Gastroesophageal sphincter (tissue), 3 donors: ENCODE results near the gene TBC1D13.

Source experiments
- EP300 ChIP-seq: sonication (generic); formaldehyde crosslinking; IDR thresholded peaks from one replicate; pipeline ENCODE4 v1.6.1; 2017; ENCODE audit warnings: antibody characterized with exemption, mild to moderate bottlenecking
- POLR2AphosphoS5 ChIP-seq: sonication (generic); formaldehyde crosslinking; IDR thresholded peaks from one replicate; pipeline ENCODE4 v1.6.1; 2017; ENCODE audit warnings: antibody characterized with exemption
- TF ChIP-seq, protein P1 (sequence below), 4 experiments: fragments of 200-600 bp in 2 of 4; fragments of 450-650 bp in 2 of 4; sonication (generic) in 1 of 4; IDR thresholded peaks; one replicate each; pipeline ENCODE4 v1.5.1; 2017 to 2019; ENCODE audit warnings: antibody characterized with exemption in 4 of 4, mild to moderate bottlenecking in 2 of 4, moderate library complexity in 2 of 4

DNA sequence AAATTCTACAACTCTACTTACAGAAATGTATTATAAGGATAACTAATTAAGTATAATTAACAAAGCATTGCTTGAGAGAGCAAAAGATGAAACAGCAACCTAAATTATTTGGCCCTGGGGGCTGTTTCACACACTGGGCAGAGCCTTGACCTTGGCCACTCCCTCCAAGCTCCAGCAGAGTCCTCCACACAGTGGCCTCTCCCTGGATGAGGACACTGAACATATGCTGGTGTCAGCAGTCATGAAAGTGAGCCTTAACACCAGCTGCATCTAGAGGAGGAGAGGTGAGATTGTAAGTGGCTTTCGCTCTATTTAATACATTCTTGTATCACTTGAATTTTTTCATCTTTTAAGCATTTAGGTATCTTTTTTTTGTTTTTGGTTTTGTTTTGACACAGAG, 39.8 kb upstream of the TBC1D13 start:
- TF ChIP-seq, protein P1, sequence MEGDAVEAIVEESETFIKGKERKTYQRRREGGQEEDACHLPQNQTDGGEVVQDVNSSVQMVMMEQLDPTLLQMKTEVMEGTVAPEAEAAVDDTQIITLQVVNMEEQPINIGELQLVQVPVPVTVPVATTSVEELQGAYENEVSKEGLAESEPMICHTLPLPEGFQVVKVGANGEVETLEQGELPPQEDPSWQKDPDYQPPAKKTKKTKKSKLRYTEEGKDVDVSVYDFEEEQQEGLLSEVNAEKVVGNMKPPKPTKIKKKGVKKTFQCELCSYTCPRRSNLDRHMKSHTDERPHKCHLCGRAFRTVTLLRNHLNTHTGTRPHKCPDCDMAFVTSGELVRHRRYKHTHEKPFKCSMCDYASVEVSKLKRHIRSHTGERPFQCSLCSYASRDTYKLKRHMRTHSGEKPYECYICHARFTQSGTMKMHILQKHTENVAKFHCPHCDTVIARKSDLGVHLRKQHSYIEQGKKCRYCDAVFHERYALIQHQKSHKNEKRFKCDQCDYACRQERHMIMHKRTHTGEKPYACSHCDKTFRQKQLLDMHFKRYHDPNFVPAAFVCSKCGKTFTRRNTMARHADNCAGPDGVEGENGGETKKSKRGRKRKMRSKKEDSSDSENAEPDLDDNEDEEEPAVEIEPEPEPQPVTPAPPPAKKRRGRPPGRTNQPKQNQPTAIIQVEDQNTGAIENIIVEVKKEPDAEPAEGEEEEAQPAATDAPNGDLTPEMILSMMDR (IDR thresholded peaks at IDR 0.05), result no peak
- TF ChIP-seq POLR2AphosphoS5 (no peak), EP300 (no peak)
